HG03439 (cell line): ENCODE data around the gene ZNF865.

Experiments used
- ATAC-seq: cut with Tn5 transposase; IDR thresholded peaks from one replicate; pipeline ENCODE4 v1.9.1; 2021; ENCODE audit warnings: mild to moderate bottlenecking, moderate library complexity; ENCODE audit not compliant: unreplicated experiment

The ZNF865 gene

GRCh38 chr19:55622242-55622969, 17.0 kb downstream of the ZNF865 start:
- ATAC-seq, result no peak

- no peak for ATAC-seq
Observed at GRCh38 chr19:55623130-55623529, 17.7 kb downstream of the ZNF865 start.

- no peak for ATAC-seq
Observed at GRCh38 chr19:55623561-55623960, 18.1 kb downstream of the ZNF865 start.

- ATAC-seq, result peak; percentile 47
Observed at GRCh38 chr19:55624109-55625003, 18.9 kb downstream of the ZNF865 start, which contains the start of gene ZNF784. Gene ZNF784, minus strand, starts transcription at chr19:55624566. Its CDS starts 5 bp downstream, at chr19:55624561.

- ATAC-seq, result no peak
Observed at GRCh38 chr19:55625004-55625326, 19.5 kb downstream of the ZNF865 start.

- ATAC-seq, result no peak
Observed at GRCh38 chr19:55626350-55626749, 20.9 kb downstream of the ZNF865 start.

GRCh38 chr19:55632463-55632834, 27.0 kb downstream of the ZNF865 start:
- no peak for ATAC-seq

- no peak for ATAC-seq
Observed at GRCh38 chr19:55633861-55634260, 28.4 kb downstream of the ZNF865 start.

GRCh38 chr19:55635334-55635717, 29.9 kb downstream of the ZNF865 start:
- no peak for ATAC-seq

GRCh38 chr19:55635856-55636440, 30.5 kb downstream of the ZNF865 start:
- no peak for ATAC-seq

- no peak for ATAC-seq
Observed at GRCh38 chr19:55636723-55637122, 31.3 kb downstream of the ZNF865 start.

- ATAC-seq, result no peak
Observed at GRCh38 chr19:55637534-55637933, 32.1 kb downstream of the ZNF865 start.

GRCh38 chr19:55638864-55639359, 33.5 kb downstream of the ZNF865 start:
- ATAC-seq, result no peak

- no peak for ATAC-seq
Observed at GRCh38 chr19:55640043-55640576, 34.7 kb downstream of the ZNF865 start.

GRCh38 chr19:55640577-55641425, 35.4 kb downstream of the ZNF865 start, which contains the start of gene ZNF580:
Gene ZNF580, plus strand, starts transcription at chr19:55641002. Its CDS starts 1,507 bp downstream, at chr19:55642509.
- ATAC-seq, result no peak

- no peak for ATAC-seq
Observed at GRCh38 chr19:55641426-55642152, 36.1 kb downstream of the ZNF865 start.

GRCh38 chr19:55642153-55643002, 36.9 kb downstream of the ZNF865 start:
- ATAC-seq, result no peak

- ATAC-seq, result peak; percentile 27
Observed at GRCh38 chr19:55643003-55643886, 37.8 kb downstream of the ZNF865 start, which contains the start of gene ZNF581. Gene ZNF581, plus strand, starts transcription at chr19:55643649. Its CDS starts 923 bp downstream, at chr19:55644572.
